DMS153 treated with DMSO at 0.1 percent for 48 hours (cell line): Measurements from ENCODE around the gene ANTKMT.
"Not testable (repeated sequence)": the region's sequence is repeated elsewhere in the genome, so short reads cannot be mapped to it uniquely, and the experiment has no call there.

Experiments used
- DNase-seq: peaks from one replicate; lab custom pipeline; 2025; ENCODE audit not compliant: unreplicated experiment; lab: John Stamatoyannopoulos, UW

The ANTKMT gene

GRCh38 chr16:740459-740763 lies 19.5 kb downstream of the ANTKMT start:
- DNase-seq: no peak

GRCh38 chr16:740764-741505 lies 20.0 kb downstream of the ANTKMT start, which contains the start of gene CIAO3:
CIAO3 (minus strand) TSS chr16:740997; CDS start chr16:740985, 12 bp downstream.
- DNase-seq: peak; percentile 75

GRCh38 chr16:741986-742629 lies 21.2 kb downstream of the ANTKMT start:
- DNase-seq: no peak

DNA sequence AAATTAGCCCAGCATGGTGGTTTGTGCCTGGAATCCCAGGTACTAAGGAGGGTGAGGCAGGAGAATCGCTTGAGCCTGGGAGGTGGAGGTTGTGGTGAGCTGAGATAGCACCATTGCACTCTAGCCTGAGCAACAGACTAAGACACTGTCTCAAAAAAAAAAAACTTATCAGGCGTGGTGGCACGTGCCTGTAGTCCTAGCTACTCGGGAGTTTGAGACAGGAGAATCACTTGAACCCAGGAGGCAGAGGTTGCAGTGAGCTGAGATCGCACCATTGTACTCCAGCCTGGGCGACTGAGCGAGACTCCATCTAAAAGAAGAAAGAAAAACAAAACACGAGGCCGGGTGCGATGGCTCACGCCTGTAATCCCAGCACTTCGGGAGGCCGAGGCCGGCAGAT lies 21.9 kb downstream of the ANTKMT start:
- not testable (repeated sequence) for DNase-seq

DNA sequence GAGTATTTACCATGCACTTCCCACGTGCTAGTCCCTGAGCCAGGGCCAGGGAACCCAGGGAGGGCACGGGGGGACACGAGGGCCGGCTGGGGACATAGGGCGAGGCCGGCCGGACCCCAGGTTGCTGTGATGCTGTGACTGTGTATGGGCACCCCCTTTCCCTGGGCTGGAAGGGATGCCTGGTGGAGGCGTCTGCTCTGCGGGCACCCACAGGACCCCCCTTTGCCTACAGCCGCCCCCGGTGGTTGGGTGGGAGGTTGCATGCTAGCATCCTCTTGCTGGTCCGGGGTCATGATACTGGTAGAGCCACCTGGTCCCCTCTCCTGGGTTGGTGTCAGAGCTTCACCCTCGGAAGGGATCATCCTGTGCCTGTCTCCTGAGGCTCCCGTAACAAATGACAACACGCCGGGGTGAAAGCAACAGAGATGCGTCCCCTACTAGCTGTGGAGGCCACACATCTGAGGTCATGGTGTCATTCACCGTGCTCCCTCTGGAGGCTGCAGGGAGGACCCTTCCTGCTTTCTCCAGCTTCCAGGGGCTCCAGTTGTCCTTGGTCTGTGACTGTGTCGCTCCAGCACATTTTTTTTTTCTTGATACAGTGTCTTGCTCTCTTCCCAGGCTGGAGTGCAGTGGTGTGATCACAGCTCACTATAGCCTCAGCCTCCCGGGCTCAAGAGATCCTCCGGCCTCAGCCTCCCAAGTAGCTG lies 23.0 kb downstream of the ANTKMT start:
- DNase-seq: no peak

DNA sequence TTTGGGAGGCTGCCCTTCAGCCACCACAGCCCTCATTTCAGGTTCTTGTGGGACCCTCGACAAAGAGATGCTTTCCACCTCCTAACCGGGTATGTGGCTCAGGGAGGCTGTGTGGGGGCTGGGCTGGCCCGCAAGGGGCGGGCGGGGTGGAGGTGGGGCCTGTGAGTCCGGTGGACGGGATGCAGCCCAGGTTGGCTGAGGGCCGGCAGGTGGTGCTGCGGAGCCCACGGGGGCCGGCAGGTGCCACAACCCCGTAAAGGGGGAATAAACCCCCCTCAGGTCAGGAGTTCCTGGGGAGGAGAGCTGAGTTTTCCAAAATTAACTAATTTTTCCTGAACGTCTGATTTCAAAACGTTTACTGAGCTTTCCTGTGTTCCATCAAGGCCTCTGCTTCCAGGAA lies 24.8 kb downstream of the ANTKMT start:
- DNase-seq: no peak

DNA sequence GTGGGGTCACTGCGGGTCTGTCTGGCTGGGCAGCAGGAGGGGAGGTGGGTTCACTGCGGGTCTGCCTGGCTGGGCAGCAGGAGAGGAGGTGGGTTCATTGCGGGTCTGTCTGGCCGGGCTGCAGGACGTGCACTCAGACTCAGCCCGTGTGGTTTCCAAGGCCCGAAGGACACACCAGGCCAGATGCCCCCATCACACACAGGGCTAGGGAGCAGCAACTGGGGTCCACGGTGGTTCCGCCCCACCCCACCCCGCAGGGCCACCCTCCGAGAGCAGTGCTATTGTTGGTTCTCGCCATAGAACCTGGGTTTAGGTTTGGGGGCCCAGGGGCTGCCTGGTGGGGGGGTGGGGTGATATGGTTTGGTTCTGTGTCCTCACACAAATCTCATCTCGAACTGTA lies 25.7 kb downstream of the ANTKMT start:
- no peak for DNase-seq

GRCh38 chr16:747978-748746 lies 27.2 kb downstream of the ANTKMT start:
- DNase-seq: no peak

- DNase-seq: no peak
Measured at GRCh38 chr16:749010-749409, 28.1 kb downstream of the ANTKMT start.

- DNase-seq: no peak
Measured at GRCh38 chr16:750485-750884, 29.5 kb downstream of the ANTKMT start.

GRCh38 chr16:751152-752006 lies 30.4 kb downstream of the ANTKMT start:
- no peak for DNase-seq

- no peak for DNase-seq
Measured at GRCh38 chr16:752007-752312, 31.0 kb downstream of the ANTKMT start.

- DNase-seq: not testable (repeated sequence)
Measured at GRCh38 chr16:754121-754607, 33.2 kb downstream of the ANTKMT start.

- DNase-seq: no peak
Measured at GRCh38 chr16:754656-755055, 33.7 kb downstream of the ANTKMT start.

- DNase-seq: no peak
Measured at GRCh38 chr16:756428-756827, 35.5 kb downstream of the ANTKMT start.

DNA sequence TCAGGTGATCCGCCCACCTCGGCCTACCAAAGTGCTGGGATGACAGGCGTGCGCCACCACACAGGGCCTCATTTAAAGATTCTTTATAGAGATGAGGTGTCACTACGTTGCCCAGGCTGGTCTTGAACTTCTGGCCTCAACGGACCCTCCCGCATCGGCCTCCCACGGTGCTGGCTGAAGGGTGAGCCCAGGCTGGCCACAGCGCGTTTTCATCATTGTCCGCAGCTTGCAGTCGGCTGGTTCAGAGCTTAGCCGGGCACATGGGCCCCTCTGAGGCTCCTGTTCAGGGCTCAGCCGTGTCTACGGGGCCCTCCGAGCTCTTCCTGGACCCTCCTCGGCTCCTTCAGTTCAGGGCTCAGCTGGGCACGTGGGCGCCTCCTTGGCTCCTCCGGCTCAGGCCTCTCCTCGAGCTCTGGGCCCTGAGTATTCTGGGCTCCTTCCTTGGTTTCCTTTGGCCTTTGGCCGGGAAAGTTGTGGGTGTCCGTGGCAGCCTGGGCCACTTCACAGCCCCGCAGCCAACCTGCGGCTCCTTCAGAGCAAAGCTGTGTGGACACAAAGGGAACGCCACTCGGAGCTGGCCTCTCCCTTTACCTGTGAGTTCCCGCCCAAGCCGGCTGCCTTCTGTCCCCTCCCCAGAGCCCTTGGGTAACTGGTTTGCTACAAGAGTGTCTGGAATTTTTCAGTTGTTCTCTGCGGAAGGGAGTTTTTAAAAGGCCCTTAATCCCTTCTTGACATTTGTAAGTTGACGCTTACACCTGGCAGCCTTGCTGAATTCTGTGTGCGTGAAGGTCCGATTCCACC lies 38.4 kb downstream of the ANTKMT start:
- peak; percentile 8 for DNase-seq

- DNase-seq: no peak
Measured at GRCh38 chr16:760065-760464, 39.1 kb downstream of the ANTKMT start.

DNA sequence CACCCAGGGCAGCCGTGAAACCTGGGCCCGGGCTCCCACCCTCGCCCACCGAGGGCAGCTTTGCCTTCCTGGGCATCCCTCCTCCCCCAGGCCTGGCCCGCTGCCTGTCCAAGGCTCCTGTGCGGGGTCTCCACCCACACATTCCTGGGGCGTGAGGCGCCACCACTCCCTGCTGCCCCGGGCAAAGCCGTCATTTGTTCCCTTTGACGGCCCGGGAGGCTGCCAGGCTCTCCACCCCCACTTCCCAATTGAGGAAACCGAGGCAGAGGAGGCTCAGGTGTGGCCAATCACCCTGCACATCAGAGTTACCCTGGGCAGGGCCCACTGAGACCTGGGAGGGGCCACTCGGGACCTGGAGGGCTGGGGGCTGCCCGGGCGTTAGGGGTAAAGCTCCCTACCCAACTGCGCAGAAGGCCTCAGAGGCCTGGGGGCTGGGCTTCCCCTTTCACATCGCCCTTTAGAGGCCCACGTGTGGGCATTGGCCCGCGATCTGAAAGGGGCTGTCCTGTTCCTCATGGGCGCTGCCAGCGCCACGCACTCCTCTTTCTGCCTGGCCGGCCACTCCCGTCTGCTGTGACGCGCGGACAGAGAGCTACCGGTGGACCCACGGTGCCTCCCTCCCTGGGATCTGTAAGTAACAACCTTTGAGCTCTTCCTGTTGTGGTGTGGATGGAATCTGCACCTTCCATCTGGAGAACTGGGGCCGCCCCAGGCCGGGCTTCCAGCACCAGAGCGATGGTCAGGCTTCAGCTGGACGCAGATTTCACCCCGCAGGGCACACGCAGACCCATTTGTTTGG lies 39.8 kb downstream of the ANTKMT start, which contains the start of gene MSLN:
Gene MSLN (plus strand): TSS at position 190 of the 799 bp plus-strand sequence. CDS start 1,947 bp downstream, outside the sequence.
- DNase-seq: no peak
